Trophoblast cell (in vitro differentiated cells and primary cell): ENCODE results near the gene TSPAN5.
A peak's percentile ranks its signal among the peaks of the same experiment; 100 is the strongest.

ENCODE experiments used
- DNase-seq, 2 donors: peaks; one replicate each; pipeline ENCODE4 v3.0.0-alpha.2; 2016
- H2AFZ ChIP-seq: 2 replicates; pipeline ENCODE4 v1.6.1; 2013; ENCODE audit warnings: low read length, moderate library complexity, mild to moderate bottlenecking; ENCODE audit not compliant: insufficient read depth, poor library complexity
- H2AK5ac ChIP-seq: 2 replicates; pipeline ENCODE4 v1.6.1; 2013; ENCODE audit warnings: mild to moderate bottlenecking, low read length
- H2BK120ac ChIP-seq: 2 replicates; pipeline ENCODE4 v1.6.1; 2013; ENCODE audit warnings: low read length, mild to moderate bottlenecking, moderate library complexity; ENCODE audit not compliant: insufficient read depth, poor library complexity
- H2BK12ac ChIP-seq: 2 replicates; pipeline ENCODE4 v1.6.1; 2013; ENCODE audit warnings: mild to moderate bottlenecking, low read length, moderate library complexity
- H2BK5ac ChIP-seq: 2 replicates; pipeline ENCODE4 v1.6.1; 2013; ENCODE audit warnings: low read length, low read depth, moderate library complexity, mild to moderate bottlenecking; ENCODE audit not compliant: poor library complexity
- H3K14ac ChIP-seq: 2 replicates; pipeline ENCODE4 v1.6.1; 2013; ENCODE audit warnings: mild to moderate bottlenecking, low read length
- H3K18ac ChIP-seq: 2 replicates; pipeline ENCODE4 v1.6.1; 2013; ENCODE audit warnings: mild to moderate bottlenecking, low read length
- H3K23ac ChIP-seq: 2 replicates; pipeline ENCODE4 v1.6.1; 2013; ENCODE audit warnings: low read length
- H3K27ac ChIP-seq: 2 replicates; pipeline ENCODE4 v1.5.1; 2013; ENCODE audit warnings: low read depth, mild to moderate bottlenecking, inconsistent platforms, low read length, moderate library complexity
- H3K27me3 ChIP-seq: 2 replicates; pipeline ENCODE4 v1.6.1; 2013; ENCODE audit warnings: inconsistent platforms, mild to moderate bottlenecking, low read length, moderate library complexity; ENCODE audit not compliant: insufficient read depth
- H3K36me3 ChIP-seq, 2 experiments: 1 replicate in 1 of 2; 2 replicates in 1 of 2; pipeline ENCODE4 v1.6.1; 2013; ENCODE audit warnings: low read length in 2 of 2, mild to moderate bottlenecking in 2 of 2, moderate library complexity in 1 of 2; ENCODE audit not compliant: insufficient read depth in 2 of 2, control insufficient read depth in 1 of 2
- H3K4ac ChIP-seq: 2 replicates; pipeline ENCODE4 v1.6.1; 2013; ENCODE audit warnings: low read depth, mild to moderate bottlenecking, low read length, moderate library complexity
- H3K4me1 ChIP-seq, 2 experiments: 1 replicate in 1 of 2; 2 replicates in 1 of 2; pipeline ENCODE4 v1.6.1; 2013; ENCODE audit warnings: low read length in 2 of 2, mild to moderate bottlenecking in 2 of 2, moderate library complexity in 1 of 2; ENCODE audit not compliant: insufficient read depth in 2 of 2, control insufficient read depth in 1 of 2
- H3K4me2 ChIP-seq: 2 replicates; pipeline ENCODE4 v1.6.1; 2013; ENCODE audit warnings: inconsistent platforms, mild to moderate bottlenecking, low read length, moderate library complexity
- H3K4me3 ChIP-seq: 2 replicates; pipeline ENCODE4 v1.5.1; 2013; ENCODE audit warnings: mild to moderate bottlenecking, low read depth, low read length, inconsistent platforms
- H3K79me1 ChIP-seq: one replicate; pipeline ENCODE4 v1.6.1; 2013; ENCODE audit warnings: low read length
- H3K79me2 ChIP-seq: 2 replicates; pipeline ENCODE4 v1.6.1; 2013; ENCODE audit warnings: low read length, mild to moderate bottlenecking; ENCODE audit not compliant: control insufficient read depth, insufficient read depth, poor library complexity
- H3K9ac ChIP-seq: 2 replicates; pipeline ENCODE4 v1.6.1; 2013; ENCODE audit warnings: mild to moderate bottlenecking, low read length
- H3K9me3 ChIP-seq: 2 replicates; pipeline ENCODE4 v1.6.1; 2013; ENCODE audit warnings: low read depth, mild to moderate bottlenecking, control low read depth, inconsistent platforms, low read length; ENCODE audit not compliant: insufficient read depth
- H4K12ac ChIP-seq: 2 replicates; pipeline ENCODE4 v1.6.1; 2013; ENCODE audit warnings: low read depth, mild to moderate bottlenecking, low read length, moderate library complexity
- H4K8ac ChIP-seq: 2 replicates; pipeline ENCODE4 v1.6.1; 2013; ENCODE audit warnings: low read depth, mild to moderate bottlenecking, low read length, moderate library complexity
- H4K91ac ChIP-seq: one replicate; pipeline ENCODE4 v1.6.1; 2013; ENCODE audit warnings: low read depth, mild to moderate bottlenecking, low read length, moderate library complexity
- WGBS: extraction: QIAGEN DNeasy Blood & Tissue Kit; methylation state at CpG from one replicate; pipeline ENCODE4 v1.1.7; 2013; ENCODE audit warnings: missing lambda C conversion rate; ENCODE audit not compliant: insufficient read length, insufficient coverage; ENCODE audit errors: extremely low coverage; 5-methylcytosine and 5-hydroxymethylcytosine counted together

Gene TSPAN5

DNA sequence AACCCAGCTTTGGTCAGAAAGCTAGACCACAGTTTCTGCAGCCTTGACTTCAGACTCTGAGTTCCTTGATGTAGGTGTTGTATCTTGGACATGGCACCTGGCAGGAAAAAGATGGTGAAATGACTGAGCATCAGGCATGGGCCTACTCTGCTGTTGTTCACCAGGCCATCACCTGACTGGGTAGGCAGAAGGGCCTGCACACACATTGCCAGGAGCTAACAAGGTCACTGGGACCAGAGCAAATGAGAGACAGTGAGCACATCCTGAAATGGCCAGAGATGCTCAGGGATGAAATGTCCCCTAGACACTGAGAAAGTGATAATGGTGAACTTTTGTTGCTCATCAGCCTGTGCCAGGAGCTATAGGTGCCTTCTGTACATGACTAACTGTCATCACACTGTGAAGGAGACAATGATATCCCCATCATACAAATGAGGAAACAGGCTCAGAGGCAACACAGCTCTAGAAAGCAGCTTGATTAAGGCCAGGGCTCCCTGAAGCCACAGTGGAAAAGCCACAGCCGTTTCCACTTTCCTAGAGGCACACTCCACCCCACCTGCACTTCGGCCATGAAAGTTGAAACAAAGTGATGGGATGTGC is 128.3 kb downstream of the TSPAN5 start:
- H3K79me2 ChIP-seq, result no peaks in the 10 kb centered on the region
- H3K27me3 ChIP-seq, result no peaks in the 10 kb centered on the region
- no peak overlapping the region for H3K4me2 ChIP-seq
- no peak overlapping the region for H2AFZ ChIP-seq
- H4K8ac ChIP-seq, result no peak overlapping the region
- no peaks in the 10 kb centered on the region for H3K36me3 ChIP-seq
- peak overlapping the region; percentile 3 for H3K9ac ChIP-seq
- no peaks in the 10 kb centered on the region for H3K79me1 ChIP-seq
- no peak overlapping the region for H4K12ac ChIP-seq
- no peak for DNase-seq
- H3K14ac ChIP-seq, result no peak overlapping the region
- no CpG with 5 or more reads among the region's 2 CpGs for WGBS
- no peak overlapping the region for H2AK5ac ChIP-seq
- no peak overlapping the region for H3K4ac ChIP-seq
- no peaks in the 10 kb centered on the region for H3K9me3 ChIP-seq
- no peak overlapping the region for H4K91ac ChIP-seq
- no peak overlapping the region for H3K23ac ChIP-seq
- no peak overlapping the region for H2BK12ac ChIP-seq
- no peak overlapping the region for H3K27ac ChIP-seq
- no peak overlapping the region for H2BK120ac ChIP-seq
- H3K18ac ChIP-seq, result no peak overlapping the region
- H3K4me1 ChIP-seq, result no peaks in the 10 kb centered on the region
- no peak overlapping the region for H3K4me3 ChIP-seq
- no peak overlapping the region for H2BK5ac ChIP-seq

GRCh38 chr4:98528882-98529281 is 129.5 kb downstream of the TSPAN5 start:
- H4K12ac ChIP-seq, result no peak overlapping the region
- H3K14ac ChIP-seq, result no peak overlapping the region
- H3K9me3 ChIP-seq, result no peaks in the 10 kb centered on the region
- H4K8ac ChIP-seq, result no peak overlapping the region
- H3K4me3 ChIP-seq, result no peak overlapping the region
- H3K79me1 ChIP-seq, result no peaks in the 10 kb centered on the region
- no CpG with 5 or more reads among the region's 3 CpGs for WGBS
- no peak overlapping the region for H3K23ac ChIP-seq
- no peak overlapping the region for H3K27ac ChIP-seq
- DNase-seq, result no peak
- no peaks in the 10 kb centered on the region for H3K79me2 ChIP-seq
- no peak overlapping the region for H4K91ac ChIP-seq
- no peak overlapping the region for H3K4ac ChIP-seq
- no peak overlapping the region for H3K18ac ChIP-seq
- no peaks in the 10 kb centered on the region for H3K36me3 ChIP-seq
- no peaks in the 10 kb centered on the region for H3K27me3 ChIP-seq
- H3K4me1 ChIP-seq, result no peaks in the 10 kb centered on the region
- no peak overlapping the region for H2BK120ac ChIP-seq
- no peak overlapping the region for H2AK5ac ChIP-seq
- H2BK12ac ChIP-seq, result no peak overlapping the region
- H3K4me2 ChIP-seq, result no peak overlapping the region
- no peak overlapping the region for H3K9ac ChIP-seq
- no peak overlapping the region for H2BK5ac ChIP-seq
- no peak overlapping the region for H2AFZ ChIP-seq

GRCh38 chr4:98527534-98528269 is 130.7 kb downstream of the TSPAN5 start:
- no peak overlapping the region for H3K4me2 ChIP-seq
- no peak overlapping the region for H4K91ac ChIP-seq
- no peak overlapping the region for H2BK12ac ChIP-seq
- WGBS, result no CpG with 5 or more reads among the region's 9 CpGs
- H3K9me3 ChIP-seq, result no peaks in the 10 kb centered on the region
- no peak overlapping the region for H3K4ac ChIP-seq
- no peak overlapping the region for H3K14ac ChIP-seq
- no peak overlapping the region for H4K8ac ChIP-seq
- no peak overlapping the region for H3K18ac ChIP-seq
- H2AK5ac ChIP-seq, result no peak overlapping the region
- H2AFZ ChIP-seq, result no peak overlapping the region
- H2BK120ac ChIP-seq, result no peak overlapping the region
- H3K79me2 ChIP-seq, result no peaks in the 10 kb centered on the region
- no peaks in the 10 kb centered on the region for H3K27me3 ChIP-seq
- no peaks in the 10 kb centered on the region for H3K4me1 ChIP-seq
- no peak overlapping the region for H3K27ac ChIP-seq
- H3K36me3 ChIP-seq, result no peaks in the 10 kb centered on the region
- no peak for DNase-seq
- no peak overlapping the region for H2BK5ac ChIP-seq
- no peak overlapping the region for H3K9ac ChIP-seq
- H3K4me3 ChIP-seq, result no peak overlapping the region
- H3K23ac ChIP-seq, result no peak overlapping the region
- no peak overlapping the region for H4K12ac ChIP-seq
- no peaks in the 10 kb centered on the region for H3K79me1 ChIP-seq

DNA sequence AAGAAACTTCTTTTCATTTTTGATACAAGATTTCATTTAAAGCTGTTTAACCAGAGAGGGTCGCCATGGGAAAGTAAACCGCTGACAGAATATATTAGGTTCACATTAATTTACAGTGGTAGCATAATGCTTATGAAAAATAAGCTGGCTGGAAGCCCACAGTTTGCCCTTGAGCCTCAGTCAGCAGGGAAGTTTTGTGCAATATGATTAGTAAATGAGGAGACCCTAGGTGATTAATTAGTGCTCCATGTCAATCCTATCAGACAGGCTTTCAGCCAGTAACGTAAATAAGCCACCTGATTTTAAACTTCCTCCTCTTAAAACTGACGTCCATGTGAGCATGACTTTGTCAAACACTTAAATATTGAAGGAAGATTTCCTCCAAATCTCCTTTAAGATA is 134.2 kb downstream of the TSPAN5 start:
- no peak overlapping the region for H2AFZ ChIP-seq
- H3K14ac ChIP-seq, result no peak overlapping the region
- no peak overlapping the region for H3K4ac ChIP-seq
- no peaks in the 10 kb centered on the region for H3K79me2 ChIP-seq
- H3K4me2 ChIP-seq, result no peak overlapping the region
- no peak overlapping the region for H4K91ac ChIP-seq
- no peak overlapping the region for H4K8ac ChIP-seq
- no peaks in the 10 kb centered on the region for H3K36me3 ChIP-seq
- no peak overlapping the region for H3K27ac ChIP-seq
- no peak overlapping the region for H3K9ac ChIP-seq
- no peaks in the 10 kb centered on the region for H3K27me3 ChIP-seq
- no peaks in the 10 kb centered on the region for H3K4me1 ChIP-seq
- H2BK12ac ChIP-seq, result no peak overlapping the region
- no peak for DNase-seq
- no peak overlapping the region for H3K4me3 ChIP-seq
- H3K79me1 ChIP-seq, result peaks cover 2% of the 10 kb centered on the region
- no peak overlapping the region for H2AK5ac ChIP-seq
- no CpG with 5 or more reads among the region's 4 CpGs for WGBS
- H3K18ac ChIP-seq, result no peak overlapping the region
- H3K9me3 ChIP-seq, result no peaks in the 10 kb centered on the region
- no peak overlapping the region for H2BK120ac ChIP-seq
- H3K23ac ChIP-seq, result no peak overlapping the region
- H4K12ac ChIP-seq, result no peak overlapping the region
- no peak overlapping the region for H2BK5ac ChIP-seq
